Measurements from ENCODE around the gene ATXN10.

GRCh38 chr22:45628515-45628914, 43.1 kb upstream of the ATXN10 start:
- TF ChIP-seq CTBP1 (IDR thresholded peaks at IDR 0.05; ENCODE audit: borderline replicate concordance) (no peak), FOXA1 (IDR thresholded peaks at IDR 0.05) (no peak), FOXM1 (IDR thresholded peaks at IDR 0.05; ENCODE audit: borderline replicate concordance) (no peak), ELF4 (IDR thresholded peaks at IDR 0.05) (no peak), BHLHE40 (IDR thresholded peaks at IDR 0.05; ENCODE audit: borderline replicate concordance) (no peak), ZNF384 (IDR thresholded peaks at IDR 0.05) (no peak)
